Measurements from ENCODE around the gene MSH2.

- TF ChIP-seq, protein P1, sequence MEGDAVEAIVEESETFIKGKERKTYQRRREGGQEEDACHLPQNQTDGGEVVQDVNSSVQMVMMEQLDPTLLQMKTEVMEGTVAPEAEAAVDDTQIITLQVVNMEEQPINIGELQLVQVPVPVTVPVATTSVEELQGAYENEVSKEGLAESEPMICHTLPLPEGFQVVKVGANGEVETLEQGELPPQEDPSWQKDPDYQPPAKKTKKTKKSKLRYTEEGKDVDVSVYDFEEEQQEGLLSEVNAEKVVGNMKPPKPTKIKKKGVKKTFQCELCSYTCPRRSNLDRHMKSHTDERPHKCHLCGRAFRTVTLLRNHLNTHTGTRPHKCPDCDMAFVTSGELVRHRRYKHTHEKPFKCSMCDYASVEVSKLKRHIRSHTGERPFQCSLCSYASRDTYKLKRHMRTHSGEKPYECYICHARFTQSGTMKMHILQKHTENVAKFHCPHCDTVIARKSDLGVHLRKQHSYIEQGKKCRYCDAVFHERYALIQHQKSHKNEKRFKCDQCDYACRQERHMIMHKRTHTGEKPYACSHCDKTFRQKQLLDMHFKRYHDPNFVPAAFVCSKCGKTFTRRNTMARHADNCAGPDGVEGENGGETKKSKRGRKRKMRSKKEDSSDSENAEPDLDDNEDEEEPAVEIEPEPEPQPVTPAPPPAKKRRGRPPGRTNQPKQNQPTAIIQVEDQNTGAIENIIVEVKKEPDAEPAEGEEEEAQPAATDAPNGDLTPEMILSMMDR (IDR thresholded peaks at IDR 0.05; ENCODE audit: poor library complexity): no peak
- TF ChIP-seq EZH2 (IDR thresholded peaks at IDR 0.05; ENCODE audit: borderline replicate concordance) (no peak), EZH2phosphoT487 (IDR thresholded peaks at IDR 0.05; ENCODE audit: low read depth, severe bottlenecking, unreplicated experiment) (no peak)
Observed at GRCh38 chr2:47499093-47499492, 96.1 kb downstream of the MSH2 start.
